GM12878 (cell line): ENCODE data around the gene FCER2. TPM values are rescaled to one million over a fixed set of nuclear protein-coding genes. Genes with fewer than 3 reads are reported as not detected.

Experiments used
- ATAC-seq: fragments of 200-7000 bp; cut with Tn5 transposase; 3 replicates; pipeline ENCODE4 v1.9.1; 2020; ENCODE audit warnings: mild to moderate bottlenecking, moderate library complexity
- BruUV-seq: library from RNA; stranded (reverse); fragments of 400-500 nt; replicated peaks from 2 replicates; lab custom pipeline; 2021; lab: Mats Ljungman, UMichigan
- CTCF ChIA-PET: fragments of 300-600 bp; sonication (Branson Sonifier 250); formaldehyde crosslinking; extraction: SDS; loops from one replicate; lab custom pipeline; 2021; ENCODE audit warnings: inconsistent platforms; lab: Yijun Ruan, JAX
- POLR2A ChIA-PET: fragments of 350-600 bp; formaldehyde crosslinking; extraction: SDS; loops from one replicate; lab custom pipeline; 2021; ENCODE audit warnings: inconsistent platforms; lab: Charles Lee
- RAD21 ChIA-PET: fragments of 300-600 bp; sonication (Branson Sonifier 250); formaldehyde crosslinking; loops from one replicate; lab custom pipeline; 2023; ENCODE audit warnings: antibody characterized with exemption; ENCODE audit not compliant: unreplicated experiment; lab: Charles Lee
- SMC1A ChIA-PET: fragments of 300-600 bp; sonication (Branson Sonifier 250); formaldehyde crosslinking; loops from one replicate; lab custom pipeline; 2023; ENCODE audit not compliant: unreplicated experiment, uncharacterized antibody; lab: Charles Lee
- DNase-seq: peaks from one replicate; pipeline ENCODE4 v3.0.0-alpha.2; 2011; ENCODE audit warnings: low read depth, low spot score
- FAIRE-seq: peaks from 3 replicates; lab custom pipeline; 2011; peaks lifted over from hg19 to GRCh38; lab: Jason Lieb, UNC
- H2AFZ ChIP-seq: 2 replicates; pipeline ENCODE4 v1.6.0; 2011; ENCODE audit warnings: low read depth, low read length, control low read depth; ENCODE audit not compliant: control insufficient read depth
- H3K27ac ChIP-seq: 2 replicates; pipeline ENCODE4 v1.5.1; 2011; ENCODE audit warnings: control low read depth; ENCODE audit not compliant: control insufficient read depth, insufficient read depth
- H3K27me3 ChIP-seq, 2 experiments: replicated peaks in 1 of 2; 2 replicates each; pipeline versions ENCODE4 v1.6.0 to v1.6.1; 2011; ENCODE audit warnings: low read length in 1 of 2; ENCODE audit not compliant: control insufficient read depth in 2 of 2, insufficient read depth in 2 of 2
- H3K36me3 ChIP-seq, 2 experiments: 2 replicates each; pipeline ENCODE4 v1.5.1; 2011; ENCODE audit warnings: low read length in 1 of 2; ENCODE audit not compliant: control insufficient read depth in 2 of 2, insufficient read depth in 2 of 2
- H3K4me1 ChIP-seq: 2 replicates; pipeline ENCODE4 v1.6.1; 2011; ENCODE audit warnings: mild to moderate bottlenecking, low read length, moderate library complexity, mixed read lengths; ENCODE audit not compliant: control insufficient read depth, insufficient read depth
- H3K4me2 ChIP-seq: 2 replicates; pipeline ENCODE4 v1.6.0; 2011; ENCODE audit warnings: control low read depth; ENCODE audit not compliant: control insufficient read depth, insufficient read depth
- H3K4me3 ChIP-seq: fragments of 200-600 bp; sonication (generic); 2 replicates; pipeline ENCODE4 v1.5.1; 2016
- H3K79me2 ChIP-seq: 2 replicates; pipeline ENCODE4 v1.6.0; 2011; ENCODE audit warnings: low read length; ENCODE audit not compliant: control insufficient read depth, insufficient read depth
- H3K9ac ChIP-seq: 2 replicates; pipeline ENCODE4 v1.8.0; 2011; ENCODE audit warnings: low read length, control low read depth, mixed read lengths; ENCODE audit not compliant: control insufficient read depth, insufficient read depth
- H3K9me3 ChIP-seq: replicated peaks from 3 replicates; pipeline ENCODE4 v1.5.1; 2011; ENCODE audit warnings: mild to moderate bottlenecking, low read length; ENCODE audit not compliant: control insufficient read depth, insufficient read depth
- H4K20me1 ChIP-seq: 2 replicates; pipeline ENCODE4 v1.6.0; 2011; ENCODE audit not compliant: control insufficient read depth, insufficient read depth
- EED ChIP-seq: sonication (generic); IDR thresholded peaks from 2 replicates; pipeline ENCODE4 v1.6.1; 2016; ENCODE audit warnings: antibody characterized with exemption, low read depth
- ETV6 ChIP-seq, 2 experiments: fragments of 450-650 bp in 1 of 2; IDR thresholded peaks in 1 of 2; conservative IDR thresholded peaks in 1 of 2; 2 replicates each; pipeline ENCODE4 v1.6.1; 2014; ENCODE audit warnings: antibody characterized with exemption in 1 of 2, borderline replicate concordance in 1 of 2, low read depth in 1 of 2, mild to moderate bottlenecking in 1 of 2, moderate library complexity in 1 of 2
- HDGF ChIP-seq: fragments of 450-650 bp; IDR thresholded peaks from 2 replicates; pipeline ENCODE4 v1.6.1; 2016; ENCODE audit warnings: antibody characterized with exemption
- SMAD5 ChIP-seq: IDR thresholded peaks from 2 replicates; pipeline ENCODE4 v1.6.1; 2016; ENCODE audit warnings: antibody characterized with exemption, low read depth
- SPI1 ChIP-seq: IDR thresholded peaks from 2 replicates; pipeline ENCODE4 v1.6.1; 2011; ENCODE audit warnings: low read depth, mild to moderate bottlenecking, low read length, moderate library complexity, borderline replicate concordance; ENCODE audit not compliant: insufficient read depth
- WGBS: methylation state at CpG from one replicate; pipeline ENCODE4 v1.1.6; 2016; ENCODE audit warnings: low lambda C conversion rate; ENCODE audit not compliant: insufficient replicate concordance, insufficient coverage; ENCODE audit errors: missing lambda C conversion rate; 5-methylcytosine and 5-hydroxymethylcytosine counted together
- in situ Hi-C: fragments of 300-500 bp; cut with MboI; formaldehyde crosslinking; loops from 9 replicates; pipeline ENCODE4 v1.14.3; 2018; ENCODE audit warnings: mixed read lengths
- intact Hi-C: fragments of 100-400 bp; cut with micrococcal nuclease; formaldehyde crosslinking; loops from one replicate; pipeline ENCODE4 v1.14.2; 2022; ENCODE audit not compliant: unreplicated experiment
- polyA plus RNA-seq, 11 experiments: library from polyadenylated mRNA; depleted of rRNA in 4 of 11; unstranded in 6 of 11; stranded (reverse) in 5 of 11; fragments of >200 nt; fragmentation: Nextera tagmentation in 4 of 11; fragmentation: Illumina TruSeq in 1 of 11; extraction: Ambion mirVana in 4 of 11; extraction: Trizol in 1 of 11; gene quantifications; 1 replicate in 1 of 11; 2 replicates in 10 of 11; pipeline versions ENCODE4 v1.2.1 to v1.2.3, GENCODE V29; 2011 to 2016; ENCODE audit warnings: inconsistent platforms in 2 of 11, missing spikeins in 2 of 11, low read depth in 1 of 11
- total RNA-seq, 4 experiments: library from RNA; depleted of rRNA in 3 of 4; stranded (reverse); fragments of >200 nt in 3 of 4; fragmentation: Illumina TruSeq in 1 of 4; extraction: Trizol in 1 of 4; gene quantifications; 2 replicates each; pipeline versions ENCODE4 v1.2.1 to v1.2.3, GENCODE V29; 2013 to 2021

The FCER2 gene
- total and polyA plus RNA-seq, 10 of the 15 experiments (the other 5 are each of a cell fraction or from before 2014, with no cell fraction given): 44.0 to 424 (median 241) TPM

DNA sequence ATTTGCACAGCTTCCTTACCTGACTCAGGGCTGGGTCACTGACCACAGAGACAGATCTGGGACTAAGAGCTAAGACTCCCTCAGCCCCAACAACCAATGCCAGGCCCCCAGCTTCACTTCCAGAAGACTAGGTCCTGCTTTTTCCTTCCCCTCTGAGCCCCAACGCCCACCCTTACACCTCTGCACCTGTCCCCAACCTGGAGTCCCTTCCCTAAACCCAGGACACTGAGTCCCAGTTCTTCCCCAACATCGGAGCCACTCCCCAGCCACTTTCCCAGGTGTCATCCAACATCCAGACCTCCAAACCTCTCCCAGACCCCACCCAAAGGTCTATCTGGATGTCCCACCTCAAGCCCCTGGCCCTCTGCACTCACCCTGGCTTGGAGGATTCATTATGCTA, 2.9 kb downstream of the FCER2 start:
- ATAC-seq (no peak), DNase-seq (no peak), FAIRE-seq (no peak)
- Histone ChIP-seq H3K9me3 (no peaks in the 10 kb centered on the region; the same call in 2 of the 3 replicates), H3K36me3 (peaks cover 6 to 16% of the 10 kb centered on the region in 2 experiments; a peak in 3 of 4 replicates), H4K20me1 (no peaks in the 10 kb centered on the region), H3K27ac (peak overlapping the region; percentile 94), H3K4me2 (peak overlapping the region; percentile 97), H2AFZ (no peak overlapping the region), H3K4me1 (peaks cover 47% of the 10 kb centered on the region), H3K79me2 (peaks cover 71% of the 10 kb centered on the region), H3K4me3 (peak overlapping the region; percentile 100), H3K9ac (peak overlapping the region; percentile 88), H3K27me3 (no peaks in the 10 kb centered on the region)
- intact Hi-C loops: no loop called here
- POLR2A ChIA-PET: interaction anchor here (0.6 to 2.1 kb wide), 9 partner anchors 8 to 123 kb away, joined by 3 to 11 read pairs (median 4); partner anchors contain the start of gene TRAPPC5
- in situ Hi-C loops: no loop called here
- CTCF ChIA-PET: interaction anchor here (0.8 to 5.0 kb wide), 8 partner anchors 8 to 131 kb away, joined by 3 to 32 read pairs (median 4); partner anchors contain the start of gene TRAPPC5
- RAD21 ChIA-PET: interaction anchor here (0.6 to 2.9 kb wide), 10 partner anchors 8 to 245 kb away, joined by 3 to 19 read pairs (median 4); partner anchors contain the start of genes TIMM44 and TRAPPC5
- SMC1A ChIA-PET: interaction anchor here (0.6 to 5.5 kb wide), 9 partner anchors 9 to 101 kb away, joined by 4 to 26 read pairs (median 4); partner anchors contain the start of gene TRAPPC5
- TSS peak; percentile 40 for BruUV-seq
- TF ChIP-seq HDGF (peak; percentile 30; the same call in 1 of the 2 replicates), SPI1 (no peak), ETV6 (conservative IDR thresholded peaks at IDR 0.05 in 1 of 2, IDR thresholded peaks at IDR 0.05 in 1 of 2; ENCODE audit: borderline replicate concordance in 1 of 2, low read depth in 1 of 2) (no peak), SMAD5 (0 out of 2 replicates have a peak, but pooled peaks have one; percentile 17), EED (peak; percentile 29; the same call in 1 of the 2 replicates)
- 14% methylated on average over 1 of the region's 2 CpGs for WGBS
